ENCODE measurements around the gene DENND1A. TPM values are rescaled to one million over a fixed set of nuclear protein-coding genes. Genes with fewer than 3 reads are reported as not detected.
"Not testable (repeated sequence)": the region's sequence is repeated elsewhere in the genome, so short reads cannot be mapped to it uniquely, and the experiment has no call there.

The DENND1A gene
- polyA plus RNA-seq, 6 donors from 2014 or later = 4.0 to 9.5 (median 5.3) TPM

DNA sequence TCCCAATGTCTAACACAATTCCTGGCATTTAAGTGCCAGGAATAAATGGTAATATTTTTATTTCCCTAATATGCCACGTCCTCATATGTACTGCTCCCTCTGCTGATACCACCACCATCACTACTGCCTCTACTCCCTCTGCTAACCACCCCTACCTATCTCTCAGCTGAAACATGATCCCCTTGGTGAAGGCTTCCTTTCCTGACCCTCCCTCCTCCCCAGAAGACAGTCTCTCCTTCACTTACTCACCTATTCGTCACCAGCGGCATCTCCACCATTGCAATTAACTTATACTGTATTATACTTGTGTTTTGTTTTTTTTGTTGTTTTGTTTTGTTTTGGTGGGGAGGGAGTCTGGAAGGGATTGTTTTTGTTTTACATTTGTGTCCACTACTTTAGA is 4.8 kb downstream of the DENND1A start:
- peaks cover 0 to 6% (median 3%) of the 10 kb centered on the region in 7 donors for H3K9me3 Mint-ChIP-seq
- no peaks in the 10 kb centered on the region for H3K27me3 Mint-ChIP-seq
- ATAC-seq (ENCODE audit: low read depth in 2 of 2) (no peak), DNase-seq (no peak)
- H3K36me3 Mint-ChIP-seq = peaks cover 0 to 9% of the 10 kb centered on the region in 2 donors
- H3K4me3 Mint-ChIP-seq = peak overlapping the region in 1 of 8 donors; percentile 34
- peaks cover 29 to 43% (median 40%) of the 10 kb centered on the region in 3 donors for H3K4me1 Mint-ChIP-seq
- H3K27ac Mint-ChIP-seq = peak overlapping the region in 2 of 6 donors; percentile 10 to 13

- ATAC-seq (ENCODE audit: low read depth in 2 of 2) (no peak), DNase-seq (no peak)
- H3K36me3 Mint-ChIP-seq = peaks cover 0 to 9% of the 10 kb centered on the region in 2 donors
- H3K9me3 Mint-ChIP-seq = peaks cover 0 to 6% (median 3%) of the 10 kb centered on the region in 7 donors
- H3K4me1 Mint-ChIP-seq = peaks cover 28 to 42% (median 40%) of the 10 kb centered on the region in 3 donors
- H3K27ac Mint-ChIP-seq = no peak overlapping the region
- H3K27me3 Mint-ChIP-seq = no peaks in the 10 kb centered on the region
- no peak overlapping the region for H3K4me3 Mint-ChIP-seq
Measured at GRCh38 chr9:123924727-123925126, 5.2 kb downstream of the DENND1A start.

DNA sequence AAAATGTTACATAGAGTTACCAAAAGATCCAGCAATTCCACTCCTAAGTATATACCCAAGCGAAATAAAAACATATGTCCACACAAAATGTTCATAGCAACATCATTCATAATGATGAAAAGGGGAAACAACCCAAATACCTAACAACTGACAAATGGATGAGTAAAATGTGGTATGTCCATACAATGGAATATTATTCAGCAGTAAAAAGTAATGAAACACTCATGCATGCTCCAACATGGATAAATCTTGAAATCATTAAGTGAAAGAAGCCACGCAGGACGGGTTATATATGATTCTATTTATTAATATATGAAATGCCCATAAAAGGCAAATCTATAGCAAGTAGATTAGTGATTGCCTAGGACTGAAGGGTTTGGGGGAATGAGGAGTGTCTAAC is 6.0 kb downstream of the DENND1A start:
- ATAC-seq (ENCODE audit: low read depth in 2 of 2) = no peak
- H3K27ac Mint-ChIP-seq = peak overlapping the region in 1 of 6 donors; percentile 30
- H3K4me3 Mint-ChIP-seq = peak overlapping the region in 1 of 8 donors; percentile 65
- peaks cover 24 to 38% (median 36%) of the 10 kb centered on the region in 3 donors for H3K4me1 Mint-ChIP-seq
- peaks cover 0 to 6% (median 3%) of the 10 kb centered on the region in 7 donors for H3K9me3 Mint-ChIP-seq
- peaks cover 0 to 9% of the 10 kb centered on the region in 2 donors for H3K36me3 Mint-ChIP-seq
- no peaks in the 10 kb centered on the region for H3K27me3 Mint-ChIP-seq
- DNase-seq = no peak

GRCh38 chr9:123923377-123923776 is 6.5 kb downstream of the DENND1A start:
- peaks cover 21 to 33% (median 31%) of the 10 kb centered on the region in 3 donors for H3K4me1 Mint-ChIP-seq
- H3K4me3 Mint-ChIP-seq = no peak overlapping the region
- H3K27ac Mint-ChIP-seq = no peak overlapping the region
- DNase-seq = no peak
- H3K27me3 Mint-ChIP-seq = no peaks in the 10 kb centered on the region
- H3K9me3 Mint-ChIP-seq = peaks cover 0 to 6% (median 3%) of the 10 kb centered on the region in 7 donors
- H3K36me3 Mint-ChIP-seq = peaks cover 0 to 9% of the 10 kb centered on the region in 2 donors
- ATAC-seq (ENCODE audit: low read depth in 2 of 2) = no peak

GRCh38 chr9:123922911-123923310 is 7.0 kb downstream of the DENND1A start:
- ATAC-seq (ENCODE audit: low read depth in 2 of 2) (no peak), DNase-seq (no peak)
- Mint-ChIP-seq H3K27ac (no peak overlapping the region), H3K27me3 (no peaks in the 10 kb centered on the region), H3K9me3 (peaks cover 0 to 6% (median 3%) of the 10 kb centered on the region in 7 donors), H3K4me3 (no peak overlapping the region), H3K4me1 (peaks cover 18 to 29% (median 26%) of the 10 kb centered on the region in 3 donors), H3K36me3 (peaks cover 0 to 9% of the 10 kb centered on the region in 2 donors)

- H3K27ac Mint-ChIP-seq = no peak overlapping the region
- DNase-seq = no peak
Measured at GRCh38 chr9:123922431-123922830, 7.5 kb downstream of the DENND1A start.

DNA sequence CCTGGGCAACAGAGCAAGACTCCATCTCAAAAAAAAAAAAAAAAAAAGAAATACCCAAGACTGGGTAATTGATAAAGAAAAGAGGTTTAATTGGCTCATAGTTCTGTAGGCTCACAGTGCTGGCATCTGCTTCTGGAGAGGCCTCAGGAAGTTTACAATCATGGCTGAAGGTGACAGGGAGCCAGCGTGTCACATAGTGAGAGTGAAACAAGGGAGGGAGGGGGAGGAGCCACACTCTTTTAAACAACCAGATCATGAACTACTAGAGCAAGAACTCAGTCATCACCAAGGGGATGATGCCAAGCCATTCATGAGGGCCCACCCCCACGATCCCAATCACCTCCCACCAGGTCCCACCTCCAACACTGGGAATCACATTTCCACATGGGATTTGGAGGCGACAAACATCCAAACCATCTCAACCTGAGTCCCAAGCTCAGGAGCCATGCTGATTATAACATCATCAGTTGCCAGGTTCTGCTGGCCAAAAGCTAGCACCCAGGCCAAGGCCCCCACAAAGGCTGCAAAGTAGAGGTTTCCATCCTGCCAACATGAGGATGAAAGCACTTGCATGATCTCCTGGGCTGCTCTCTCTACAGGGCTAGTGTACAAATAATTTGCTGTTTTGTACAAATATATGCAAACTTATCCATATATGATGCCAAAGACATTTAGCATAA is 15.3 kb downstream of the DENND1A start:
- H3K27me3 Mint-ChIP-seq = no peaks in the 10 kb centered on the region
- H3K27ac Mint-ChIP-seq = no peak overlapping the region
- H3K9me3 Mint-ChIP-seq = peaks cover 0 to 7% (median 5%) of the 10 kb centered on the region in 7 donors
- H3K4me3 Mint-ChIP-seq = no peak overlapping the region
- peaks cover 4 to 8% of the 10 kb centered on the region in 2 donors for H3K36me3 Mint-ChIP-seq
- ATAC-seq (ENCODE audit: low read depth in 2 of 2) (no peak), DNase-seq (no peak)
- H3K4me1 Mint-ChIP-seq = peaks cover 3 to 10% (median 4%) of the 10 kb centered on the region in 3 donors

More at GRCh38 chr9:123922431-123922830, 7.5 kb downstream of the DENND1A start:
- H3K9me3 Mint-ChIP-seq = peaks cover 0 to 6% (median 3%) of the 10 kb centered on the region in 7 donors
- no peaks in the 10 kb centered on the region for H3K27me3 Mint-ChIP-seq
- H3K4me3 Mint-ChIP-seq = no peak overlapping the region
- peaks cover 0 to 9% of the 10 kb centered on the region in 2 donors for H3K36me3 Mint-ChIP-seq
- no peak for ATAC-seq (ENCODE audit: low read depth in 2 of 2)
- H3K4me1 Mint-ChIP-seq = peaks cover 13 to 24% (median 21%) of the 10 kb centered on the region in 3 donors

DNA sequence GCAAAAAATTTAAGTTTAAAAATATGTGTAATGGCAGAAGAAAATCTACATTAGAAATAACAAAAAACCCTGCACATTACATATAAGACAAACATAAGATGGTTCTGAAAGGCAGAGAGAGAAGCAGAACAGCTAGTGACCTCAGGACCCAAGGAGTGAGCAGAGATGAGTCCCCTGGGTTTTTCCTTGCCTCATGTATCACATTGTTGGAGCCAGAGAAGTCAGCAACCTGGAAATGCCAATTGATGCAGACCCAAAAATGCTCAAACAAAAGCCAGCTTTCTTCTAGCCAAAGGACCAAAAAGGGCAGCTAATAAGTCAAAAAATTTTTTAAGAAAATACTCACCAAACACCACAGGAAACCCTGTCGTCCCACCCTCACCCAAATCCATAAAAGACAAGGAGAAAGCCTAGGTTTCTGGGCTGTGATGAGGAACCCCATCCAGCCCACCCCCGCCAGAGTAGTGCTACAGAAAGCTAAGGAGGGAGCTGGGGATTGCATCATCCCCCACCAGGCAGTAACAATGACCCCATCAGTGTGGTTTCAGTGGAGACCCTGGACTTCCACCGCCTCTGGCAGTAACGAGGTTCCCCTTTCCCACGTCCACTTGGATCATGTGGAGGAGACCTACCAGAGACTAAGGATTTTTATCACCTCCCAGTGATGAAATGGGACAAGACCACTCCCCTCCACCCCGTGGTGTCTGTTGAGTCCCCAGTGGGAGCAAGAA is 17.6 kb downstream of the DENND1A start:
- peaks cover 0 to 7% (median 5%) of the 10 kb centered on the region in 7 donors for H3K9me3 Mint-ChIP-seq
- H3K27ac Mint-ChIP-seq = peak overlapping the region in 1 of 6 donors; percentile 42
- DNase-seq = no peak
- H3K4me3 Mint-ChIP-seq = no peak overlapping the region
- peaks cover 0 to 10% (median 4%) of the 10 kb centered on the region in 3 donors for H3K4me1 Mint-ChIP-seq
- H3K27me3 Mint-ChIP-seq = no peaks in the 10 kb centered on the region
- no peak for ATAC-seq (ENCODE audit: low read depth in 2 of 2)
- H3K36me3 Mint-ChIP-seq = peaks cover 4 to 8% of the 10 kb centered on the region in 2 donors

DNA sequence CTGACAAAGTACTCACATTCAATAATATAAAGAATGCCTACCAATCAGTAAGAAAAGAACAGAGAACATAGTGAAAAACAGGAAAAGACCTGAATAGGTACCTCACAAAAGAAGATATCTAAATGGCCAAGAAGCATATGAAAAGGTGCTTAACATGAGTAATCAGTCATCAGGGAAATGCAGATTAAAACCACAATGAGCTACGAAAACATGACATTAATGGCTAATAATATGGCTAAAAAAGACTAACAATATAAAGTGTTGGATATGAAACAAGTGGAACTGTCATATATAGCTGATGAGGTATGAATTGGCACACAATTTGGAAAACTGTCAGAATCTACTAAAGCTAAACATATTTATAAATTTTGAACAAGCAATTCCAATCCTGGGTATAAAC is 18.9 kb downstream of the DENND1A start:
- peaks cover 0 to 10% (median 4%) of the 10 kb centered on the region in 3 donors for H3K4me1 Mint-ChIP-seq
- H3K9me3 Mint-ChIP-seq = peaks cover 0 to 7% (median 5%) of the 10 kb centered on the region in 7 donors
- H3K36me3 Mint-ChIP-seq = peaks cover 4 to 8% of the 10 kb centered on the region in 2 donors
- no peak for ATAC-seq (ENCODE audit: low read depth in 2 of 2)
- H3K4me3 Mint-ChIP-seq = no peak overlapping the region
- H3K27me3 Mint-ChIP-seq = no peaks in the 10 kb centered on the region
- DNase-seq = no peak
- no peak overlapping the region for H3K27ac Mint-ChIP-seq

- H3K4me1 Mint-ChIP-seq = peaks cover 0 to 10% (median 4%) of the 10 kb centered on the region in 3 donors
- H3K27ac Mint-ChIP-seq; H3K4me3 Mint-ChIP-seq; ATAC-seq (ENCODE audit: low read depth in 2 of 2); H3K36me3 Mint-ChIP-seq; DNase-seq; H3K27me3 Mint-ChIP-seq: not testable (repeated sequence)
- peaks cover 0 to 10% (median 6%) of the 10 kb centered on the region in 7 donors for H3K9me3 Mint-ChIP-seq
Measured at GRCh38 chr9:123909192-123909591, 20.7 kb downstream of the DENND1A start.

DNA sequence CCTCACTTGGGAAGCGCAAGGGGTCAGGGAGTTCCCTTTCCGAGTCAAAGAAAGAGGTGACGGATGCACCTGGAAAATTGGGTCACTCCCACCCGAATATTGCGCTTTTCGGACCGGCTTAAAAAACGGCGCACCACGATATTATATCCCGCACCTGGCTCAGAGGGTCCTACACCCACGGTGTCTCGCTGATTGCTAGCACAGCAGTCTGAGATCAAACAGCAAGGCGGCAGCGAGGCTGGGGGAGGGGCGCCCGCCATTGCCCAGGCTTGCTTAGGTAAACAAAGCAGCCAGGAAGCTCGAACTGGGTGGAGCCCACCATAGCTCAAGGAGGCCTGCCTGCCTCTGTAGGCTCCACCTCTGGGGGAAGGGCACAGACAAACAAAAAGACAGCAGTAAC is 26.4 kb downstream of the DENND1A start:
- Mint-ChIP-seq H3K9me3 (peaks cover 0 to 15% (median 7%) of the 10 kb centered on the region in 7 donors), H3K4me1 (peaks cover 11 to 20% (median 13%) of the 10 kb centered on the region in 3 donors), H3K4me3 (peak overlapping the region in 1 of 8 donors; percentile 1)
- DNase-seq; H3K27me3 Mint-ChIP-seq; H3K36me3 Mint-ChIP-seq; H3K27ac Mint-ChIP-seq; ATAC-seq (ENCODE audit: low read depth in 2 of 2): not testable (repeated sequence)

DNA sequence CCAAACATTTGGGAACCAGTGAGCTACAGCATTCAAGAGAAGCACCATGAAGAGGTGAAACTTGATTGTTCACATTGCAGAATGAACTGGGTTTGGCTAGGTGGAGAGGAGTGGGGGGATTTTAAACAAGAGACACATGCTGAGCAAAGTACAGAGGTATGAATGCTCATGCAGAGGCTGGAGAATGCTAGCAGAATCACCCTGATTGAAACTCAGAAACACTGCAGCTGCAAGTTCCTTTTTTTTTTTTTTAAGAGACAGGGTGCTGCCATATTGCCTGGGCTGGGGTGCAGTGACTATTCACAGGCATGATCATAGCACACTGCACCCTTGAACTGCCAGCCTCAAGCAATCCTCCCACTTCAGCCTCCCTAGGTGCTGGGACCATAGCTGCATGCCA is 35.1 kb downstream of the DENND1A start:
- no peak for ATAC-seq (ENCODE audit: low read depth in 2 of 2)
- Mint-ChIP-seq H3K4me1 (peaks cover 15 to 25% (median 20%) of the 10 kb centered on the region in 3 donors), H3K9me3 (no peaks in the 10 kb centered on the region), H3K4me3 (no peak overlapping the region), H3K27ac (no peak overlapping the region), H3K36me3 (no peaks in the 10 kb centered on the region), H3K27me3 (no peaks in the 10 kb centered on the region)
- DNase-seq = no peak

DNA sequence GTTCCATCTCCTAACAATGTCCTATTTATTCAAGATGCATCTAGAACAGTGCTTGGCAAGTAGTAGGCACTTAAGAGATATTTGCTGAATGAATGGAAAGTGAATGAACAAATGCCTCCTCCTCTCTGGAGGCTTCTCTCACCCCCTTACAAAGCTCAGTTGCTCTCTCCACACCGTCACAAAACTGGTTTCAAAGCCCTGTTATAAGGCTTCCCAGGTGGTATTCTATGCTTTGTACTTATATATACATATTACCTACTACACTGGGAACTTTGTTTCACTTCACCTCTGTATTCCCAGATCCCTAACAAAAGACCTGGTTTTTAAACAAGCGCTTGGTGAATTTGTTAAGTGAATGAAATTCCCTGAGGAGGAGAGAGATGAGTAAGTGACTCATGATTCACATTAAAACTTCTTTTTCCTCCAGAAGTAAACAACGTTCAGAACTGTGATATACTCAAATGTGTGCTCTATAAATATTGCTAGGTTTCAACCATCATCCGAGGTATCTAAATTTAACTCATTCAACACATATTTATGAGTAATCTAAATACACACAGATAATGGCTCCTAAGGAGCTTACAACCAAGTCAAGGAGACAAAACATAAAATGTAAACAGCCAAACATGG is 36.0 kb downstream of the DENND1A start:
- no peak for ATAC-seq (ENCODE audit: low read depth in 2 of 2)
- Mint-ChIP-seq H3K36me3 (no peaks in the 10 kb centered on the region), H3K27me3 (no peaks in the 10 kb centered on the region), H3K4me1 (peaks cover 15 to 23% (median 17%) of the 10 kb centered on the region in 3 donors), H3K4me3 (no peak overlapping the region), H3K27ac (no peak overlapping the region), H3K9me3 (no peaks in the 10 kb centered on the region)
- DNase-seq = no peak

Data from naive B cell (primary cell).